ENCODE measurements around the gene RDX. TPM values are rescaled to one million over a fixed set of nuclear protein-coding genes. Genes with fewer than 3 reads are reported as not detected.
"Not testable (repeated sequence)": the region's sequence is repeated elsewhere in the genome, so short reads cannot be mapped to it uniquely, and the experiment has no call there.

The RDX gene
- total and polyA plus RNA-seq, 2 donors (not counting 1 experiment from before 2014, with no cell fraction given): 4.4 to 34.8 TPM

GRCh38 chr11:110196241-110196754, 100.1 kb downstream of the RDX start:
- Histone ChIP-seq H3K4me3 (ENCODE audit: control extremely low read depth in 1 of 5, extremely low read depth in 1 of 5, insufficient read depth in 1 of 5, low read depth in 2 of 5, low read length in 4 of 5) (no peak overlapping the region), H3K36me3 (replicated peaks in 1 of 2; ENCODE audit: control extremely low read depth in 1 of 2, control insufficient read depth in 1 of 2, extremely low read depth in 1 of 2, insufficient read depth in 2 of 2, low read length in 1 of 2) (no peaks in the 10 kb centered on the region), H3K79me2 (ENCODE audit: control insufficient read depth, insufficient read depth, low read length) (no peaks in the 10 kb centered on the region), H3K4me1 (ENCODE audit: control insufficient read depth in 2 of 2, insufficient read depth in 2 of 2, low read length in 2 of 2) (peaks cover 5 to 9% of the 10 kb centered on the region in 2 donors), H3K4me2 (replicated peaks; ENCODE audit: low read depth, low read length, poor library complexity, severe bottlenecking) (no peak overlapping the region), H3K9ac (ENCODE audit: low read length) (no peak overlapping the region), H2AFZ (ENCODE audit: insufficient read depth, low read depth, low read length, poor library complexity, severe bottlenecking) (no peak overlapping the region), H4K20me1 (ENCODE audit: control insufficient read depth, insufficient read depth, low read length, poor library complexity, severe bottlenecking) (no peaks in the 10 kb centered on the region), H3K27me3 (replicated peaks in 1 of 4; ENCODE audit: control extremely low read depth in 1 of 4, control insufficient read depth in 3 of 4, insufficient read depth in 4 of 4, low read length in 3 of 4) (peaks cover 0 to 23% (median 12%) of the 10 kb centered on the region in 4 experiments), H3K27ac (ENCODE audit: low read length in 2 of 2) (no peak overlapping the region), H3K9me3 (ENCODE audit: control extremely low read depth in 1 of 3, control insufficient read depth in 2 of 3, insufficient read depth in 1 of 3, low read length in 2 of 3) (peaks cover 5 to 10% (median 5%) of the 10 kb centered on the region in 3 donors)
- no peak overlapping the region for H3K27ac Mint-ChIP-seq
- ATAC-seq (ENCODE audit: low read depth): no peak
- POLR2A ChIA-PET: no interaction called here
- CTCF ChIA-PET: interaction anchor here (1.6 kb wide), 1 partner anchor 23 kb away, joined by 3 read pairs; no protein-coding TSS in a partner anchor
- TF ChIP-seq EZH2 (IDR thresholded peaks at IDR 0.05; ENCODE audit: borderline replicate concordance, insufficient read depth, low read depth, low read length, poor library complexity, severe bottlenecking): no peak
- no peak for TF ChIP-seq CTCF (IDR thresholded peaks at IDR 0.05)
- no peak for DNase-seq
- H3K4me3 Mint-ChIP-seq: no peak overlapping the region
- intact Hi-C loops (cut with micrococcal nuclease): no loop called here
- 100% methylated on average over 2 of the region's 5 CpGs for WGBS (ENCODE audit: insufficient coverage)
- peaks cover 42% of the 10 kb centered on the region for H3K27me3 Mint-ChIP-seq
- H3K4me1 Mint-ChIP-seq: peaks cover 10% of the 10 kb centered on the region
- H3K9me3 Mint-ChIP-seq (ENCODE audit: insufficient read depth): peaks cover 9% of the 10 kb centered on the region

DNA sequence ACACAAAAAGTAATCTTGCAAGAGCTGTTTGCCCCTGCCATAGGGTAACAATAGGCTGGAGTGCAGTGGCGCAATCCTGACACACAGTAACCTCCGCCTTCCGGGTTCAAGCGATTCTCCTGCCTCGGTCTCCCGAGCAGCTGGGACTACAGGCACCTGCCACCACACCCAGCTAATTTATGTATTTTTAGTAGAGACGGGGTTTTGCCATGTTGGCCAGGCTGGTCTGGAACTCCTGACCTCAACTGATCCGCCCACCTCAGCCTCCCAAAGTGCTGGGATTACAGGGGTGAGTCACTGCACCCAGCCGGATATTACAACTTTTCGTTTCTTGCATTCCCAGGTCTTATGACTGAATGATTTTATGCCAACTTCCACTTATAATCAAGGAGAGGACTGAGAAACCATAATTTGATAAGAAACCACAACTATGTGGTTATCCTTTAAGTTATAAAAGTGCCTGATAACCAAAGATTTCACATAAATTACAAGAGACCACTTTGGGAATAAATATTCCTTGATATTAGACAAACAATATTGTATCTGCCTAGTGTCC, 102.1 kb downstream of the RDX start:
- POLR2A ChIA-PET: not testable (repeated sequence)
- CTCF ChIA-PET: interaction anchor here (1.3 kb wide), 1 partner anchor 183 kb away, joined by 3 read pairs; no protein-coding TSS in a partner anchor

DNA sequence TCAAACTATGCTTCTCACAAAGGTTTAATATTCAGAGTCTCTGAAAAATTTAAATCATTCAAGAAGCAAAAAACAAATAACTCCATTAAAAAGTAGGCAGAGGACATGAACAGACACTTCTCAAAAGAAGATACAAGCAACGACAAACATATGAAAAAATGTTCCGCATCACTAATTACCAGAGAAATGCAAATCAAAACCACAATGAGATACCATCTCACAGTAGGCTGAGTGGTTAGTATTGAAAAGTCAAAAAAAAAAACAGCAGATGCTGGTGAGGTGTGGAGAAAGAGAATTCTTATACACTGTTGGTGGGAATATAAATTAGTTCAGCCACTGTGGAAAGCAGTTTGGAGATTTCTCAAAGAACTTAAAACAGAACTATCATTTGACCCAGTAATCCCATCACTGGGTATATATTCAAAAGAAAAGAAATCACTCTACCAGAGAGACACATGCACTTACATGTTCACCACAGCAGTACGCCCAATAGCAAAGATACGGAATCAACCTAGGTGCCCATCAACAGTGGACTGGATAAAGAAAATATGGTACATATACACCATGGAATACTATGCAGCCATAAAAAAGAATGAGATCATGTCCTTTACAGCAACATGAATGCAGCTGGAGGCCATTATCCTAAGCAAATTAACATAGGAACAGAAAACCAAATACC, 103.7 kb downstream of the RDX start:
- H3K36me3 ChIP-seq (replicated peaks in 1 of 2; ENCODE audit: control extremely low read depth in 1 of 2, control insufficient read depth in 1 of 2, extremely low read depth in 1 of 2, insufficient read depth in 2 of 2, low read length in 1 of 2); H2AFZ ChIP-seq (ENCODE audit: insufficient read depth, low read depth, low read length, poor library complexity, severe bottlenecking); H4K20me1 ChIP-seq (ENCODE audit: control insufficient read depth, insufficient read depth, low read length, poor library complexity, severe bottlenecking); H3K4me2 ChIP-seq (replicated peaks; ENCODE audit: low read depth, low read length, poor library complexity, severe bottlenecking); H3K79me2 ChIP-seq (ENCODE audit: control insufficient read depth, insufficient read depth, low read length); H3K4me1 ChIP-seq (ENCODE audit: control insufficient read depth in 2 of 2, insufficient read depth in 2 of 2, low read length in 2 of 2); H3K4me3 ChIP-seq (ENCODE audit: control extremely low read depth in 1 of 5, extremely low read depth in 1 of 5, insufficient read depth in 1 of 5, low read depth in 2 of 5, low read length in 4 of 5); H3K4me1 Mint-ChIP-seq; POLR2A ChIA-PET; H3K4me3 Mint-ChIP-seq; H3K27ac ChIP-seq (ENCODE audit: low read length in 2 of 2); H3K9ac ChIP-seq (ENCODE audit: low read length); intact Hi-C loops (cut with micrococcal nuclease): not testable (repeated sequence)
- CTCF ChIA-PET: interaction anchor here (1.0 to 1.3 kb wide), 3 partner anchors 9 to 240 kb away, joined by 3 to 4 read pairs (median 4); no protein-coding TSS in a partner anchor
- H3K27me3 ChIP-seq (replicated peaks in 1 of 4; ENCODE audit: control extremely low read depth in 1 of 4, control insufficient read depth in 3 of 4, insufficient read depth in 4 of 4, low read length in 3 of 4): peaks cover 0 to 24% (median 10%) of the 10 kb centered on the region in 4 experiments
- no CpG with 5 or more reads among the region's 4 CpGs for WGBS (ENCODE audit: insufficient coverage)
- peak overlapping the region; percentile 16 for H3K27ac Mint-ChIP-seq
- peaks cover 5 to 11% (median 5%) of the 10 kb centered on the region in 3 donors for H3K9me3 ChIP-seq (ENCODE audit: control extremely low read depth in 1 of 3, control insufficient read depth in 2 of 3, insufficient read depth in 1 of 3, low read length in 2 of 3)
- H3K9me3 Mint-ChIP-seq (ENCODE audit: insufficient read depth): peaks cover 14% of the 10 kb centered on the region
- DNase-seq (peak; percentile 49), ATAC-seq (ENCODE audit: low read depth) (peak; percentile 68)
- peaks cover 57% of the 10 kb centered on the region for H3K27me3 Mint-ChIP-seq

More for the DNA sequence above, 102.1 kb downstream of the RDX start:
- DNase-seq; intact Hi-C loops (cut with micrococcal nuclease); H3K9ac ChIP-seq (ENCODE audit: low read length); H3K4me3 ChIP-seq (ENCODE audit: control extremely low read depth in 1 of 5, extremely low read depth in 1 of 5, insufficient read depth in 1 of 5, low read depth in 2 of 5, low read length in 4 of 5); H3K36me3 ChIP-seq (replicated peaks in 1 of 2; ENCODE audit: control extremely low read depth in 1 of 2, control insufficient read depth in 1 of 2, extremely low read depth in 1 of 2, insufficient read depth in 2 of 2, low read length in 1 of 2); H3K4me3 Mint-ChIP-seq; H3K27ac Mint-ChIP-seq; H3K79me2 ChIP-seq (ENCODE audit: control insufficient read depth, insufficient read depth, low read length); H2AFZ ChIP-seq (ENCODE audit: insufficient read depth, low read depth, low read length, poor library complexity, severe bottlenecking); H4K20me1 ChIP-seq (ENCODE audit: control insufficient read depth, insufficient read depth, low read length, poor library complexity, severe bottlenecking); H3K4me2 ChIP-seq (replicated peaks; ENCODE audit: low read depth, low read length, poor library complexity, severe bottlenecking); H3K4me1 Mint-ChIP-seq; H3K4me1 ChIP-seq (ENCODE audit: control insufficient read depth in 2 of 2, insufficient read depth in 2 of 2, low read length in 2 of 2); ATAC-seq (ENCODE audit: low read depth); H3K27ac ChIP-seq (ENCODE audit: low read length in 2 of 2): not testable (repeated sequence)
- Histone ChIP-seq H3K27me3 (replicated peaks in 1 of 4; ENCODE audit: control extremely low read depth in 1 of 4, control insufficient read depth in 3 of 4, insufficient read depth in 4 of 4, low read length in 3 of 4) (peaks cover 0 to 24% (median 10%) of the 10 kb centered on the region in 4 experiments), H3K9me3 (ENCODE audit: control extremely low read depth in 1 of 3, control insufficient read depth in 2 of 3, insufficient read depth in 1 of 3, low read length in 2 of 3) (peaks cover 5 to 11% (median 5%) of the 10 kb centered on the region in 3 donors)
- WGBS (ENCODE audit: insufficient coverage): 96% methylated on average over 5 of the region's 10 CpGs
- Mint-ChIP-seq H3K9me3 (ENCODE audit: insufficient read depth) (peaks cover 14% of the 10 kb centered on the region), H3K27me3 (peaks cover 49% of the 10 kb centered on the region)
